ENCODE measurements around the gene CCND2. TPM values are rescaled to one million over a fixed set of nuclear protein-coding genes. Genes with fewer than 3 reads are reported as not detected.

Gene CCND2
- total RNA-seq, 2 donors from 2014 or later = 180 to 217 TPM

DNA sequence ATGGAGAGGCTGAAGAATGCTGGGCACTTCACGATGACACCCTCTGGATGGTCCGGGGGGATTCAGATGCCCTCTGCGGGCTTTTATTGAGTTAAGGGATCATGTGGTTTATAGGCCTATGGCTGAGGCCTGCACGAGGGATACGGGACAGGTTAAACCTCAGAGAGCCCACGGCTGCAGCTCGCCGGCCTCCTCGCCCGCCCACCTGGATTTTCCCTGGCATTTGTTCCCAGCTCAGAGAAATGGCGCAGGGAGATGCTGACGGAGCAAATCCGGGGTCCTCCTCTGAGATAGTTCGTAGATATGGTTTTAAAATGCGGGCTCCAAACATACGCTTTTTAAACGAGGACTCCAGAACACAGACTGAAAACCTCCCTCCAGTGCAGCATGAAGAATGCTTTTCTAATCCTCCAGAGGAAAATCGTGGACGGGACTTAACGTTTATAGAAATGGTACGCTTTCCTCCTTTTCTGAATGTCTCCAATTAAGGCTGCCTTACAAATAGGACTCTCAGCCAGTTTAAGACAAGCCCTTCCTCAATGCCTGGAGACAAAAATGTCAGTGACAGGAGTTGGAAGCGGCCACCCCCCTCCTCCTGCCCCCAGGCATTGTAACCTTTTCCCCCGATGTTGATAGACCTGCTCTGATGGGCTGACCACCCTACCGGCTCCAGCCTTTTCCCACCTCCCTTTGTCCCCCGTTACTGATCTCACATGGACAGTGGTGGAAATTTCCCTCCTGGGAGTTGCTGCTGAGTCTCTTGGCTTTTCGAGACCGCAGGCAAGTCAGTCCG is 16.6 kb downstream of the CCND2 start:
- Histone ChIP-seq H3K4me1 (peaks cover 12% of the 10 kb centered on the region), H3K4me3 (no peak overlapping the region), H3K9me3 (no peaks in the 10 kb centered on the region), H3K9ac (ENCODE audit: low read depth in 2 of 2, low read length in 2 of 2) (no peak overlapping the region), H3K27me3 (no peaks in the 10 kb centered on the region), H3K36me3 (peaks cover 5% of the 10 kb centered on the region), H3K27ac (no peak overlapping the region)
- TF ChIP-seq, protein P1, sequence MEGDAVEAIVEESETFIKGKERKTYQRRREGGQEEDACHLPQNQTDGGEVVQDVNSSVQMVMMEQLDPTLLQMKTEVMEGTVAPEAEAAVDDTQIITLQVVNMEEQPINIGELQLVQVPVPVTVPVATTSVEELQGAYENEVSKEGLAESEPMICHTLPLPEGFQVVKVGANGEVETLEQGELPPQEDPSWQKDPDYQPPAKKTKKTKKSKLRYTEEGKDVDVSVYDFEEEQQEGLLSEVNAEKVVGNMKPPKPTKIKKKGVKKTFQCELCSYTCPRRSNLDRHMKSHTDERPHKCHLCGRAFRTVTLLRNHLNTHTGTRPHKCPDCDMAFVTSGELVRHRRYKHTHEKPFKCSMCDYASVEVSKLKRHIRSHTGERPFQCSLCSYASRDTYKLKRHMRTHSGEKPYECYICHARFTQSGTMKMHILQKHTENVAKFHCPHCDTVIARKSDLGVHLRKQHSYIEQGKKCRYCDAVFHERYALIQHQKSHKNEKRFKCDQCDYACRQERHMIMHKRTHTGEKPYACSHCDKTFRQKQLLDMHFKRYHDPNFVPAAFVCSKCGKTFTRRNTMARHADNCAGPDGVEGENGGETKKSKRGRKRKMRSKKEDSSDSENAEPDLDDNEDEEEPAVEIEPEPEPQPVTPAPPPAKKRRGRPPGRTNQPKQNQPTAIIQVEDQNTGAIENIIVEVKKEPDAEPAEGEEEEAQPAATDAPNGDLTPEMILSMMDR (IDR thresholded peaks at IDR 0.05) = no peak
- no peak for DNase-seq
- intact Hi-C loops (cut with DNase I) = no loop called here

DNA sequence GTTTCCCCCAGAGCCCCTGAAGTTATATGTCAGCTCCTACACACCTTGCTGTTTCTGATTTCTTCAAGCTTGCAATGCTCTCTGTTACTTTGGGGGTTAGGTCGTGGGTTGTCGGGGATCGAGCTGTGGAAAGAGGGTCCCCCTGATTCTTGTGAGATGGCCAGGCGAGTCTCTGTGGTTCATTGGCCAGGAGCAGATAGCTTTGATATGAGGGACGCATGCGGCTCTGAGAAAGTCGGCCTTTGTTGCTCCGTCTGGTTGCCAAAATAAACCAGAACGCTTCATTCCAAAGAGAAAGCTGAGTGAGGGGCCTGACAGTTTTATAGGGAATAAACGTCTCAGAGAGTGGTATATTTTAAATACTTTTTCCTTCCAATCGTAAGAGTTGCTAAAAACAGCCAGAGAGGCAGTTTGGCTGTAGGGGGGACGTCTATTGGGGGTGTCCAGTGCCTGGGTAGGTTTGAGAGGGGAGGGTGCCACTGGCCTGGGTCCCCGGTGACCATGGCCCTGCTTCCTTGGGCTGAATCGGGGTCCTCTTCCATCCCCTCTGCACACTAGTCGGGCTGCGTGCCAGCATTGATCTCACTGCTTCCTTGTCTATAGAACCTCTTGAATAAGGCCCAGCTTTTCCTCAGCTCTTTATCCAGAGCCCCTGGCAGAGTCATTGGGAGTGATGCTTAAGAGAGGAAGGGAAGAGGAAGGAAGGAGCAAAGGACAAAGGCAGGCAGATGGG is 18.9 kb downstream of the CCND2 start:
- H3K27ac ChIP-seq = no peak overlapping the region
- peaks cover 2% of the 10 kb centered on the region for H3K4me1 ChIP-seq
- H3K9ac ChIP-seq (ENCODE audit: low read depth in 2 of 2, low read length in 2 of 2) = no peak overlapping the region
- TF ChIP-seq, protein P1 (IDR thresholded peaks at IDR 0.05) = no peak
- H3K36me3 ChIP-seq = peaks cover 5% of the 10 kb centered on the region
- H3K27me3 ChIP-seq = no peaks in the 10 kb centered on the region
- DNase-seq = no peak
- no peaks in the 10 kb centered on the region for H3K9me3 ChIP-seq
- H3K4me3 ChIP-seq = no peak overlapping the region
- intact Hi-C loops (cut with DNase I) = no loop called here

DNA sequence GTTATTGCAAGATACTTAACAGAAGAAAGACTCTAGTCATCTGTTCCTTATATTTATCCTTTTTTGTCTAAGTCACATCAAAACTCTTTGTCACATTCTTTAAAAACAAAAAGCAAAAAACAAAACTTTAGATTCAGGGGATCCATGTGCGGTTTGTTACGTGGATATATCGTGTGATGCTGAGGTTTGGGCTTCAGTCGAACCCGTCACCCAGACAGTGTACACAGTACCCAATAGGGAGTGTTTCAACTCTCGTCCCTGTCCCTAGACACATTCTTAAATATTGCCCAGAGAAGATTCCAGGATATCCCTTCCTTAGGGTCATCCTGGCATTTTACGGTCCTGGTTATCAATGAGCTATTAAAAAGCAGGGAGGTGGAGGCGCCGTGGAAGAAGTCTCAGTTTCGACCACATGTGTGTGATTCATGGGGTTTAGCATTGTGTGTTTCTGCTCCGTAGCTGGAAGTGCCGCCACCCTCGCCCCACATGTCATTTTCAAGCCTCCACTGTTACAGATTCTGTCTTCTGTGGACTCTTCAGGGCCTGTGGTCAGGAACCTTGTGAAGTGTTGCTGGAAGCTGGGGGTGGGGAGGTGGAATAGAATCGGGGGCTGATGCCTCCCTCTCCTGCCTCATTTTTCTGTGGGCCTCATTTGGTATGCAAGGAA is 19.9 kb downstream of the CCND2 start:
- Histone ChIP-seq H3K36me3 (peaks cover 5% of the 10 kb centered on the region), H3K27ac (no peak overlapping the region), H3K9ac (ENCODE audit: low read depth in 2 of 2, low read length in 2 of 2) (no peak overlapping the region), H3K27me3 (no peaks in the 10 kb centered on the region), H3K9me3 (no peaks in the 10 kb centered on the region), H3K4me1 (no peaks in the 10 kb centered on the region), H3K4me3 (no peak overlapping the region)
- no peak for DNase-seq
- intact Hi-C loops (cut with DNase I) = no loop called here
- TF ChIP-seq, protein P1 (IDR thresholded peaks at IDR 0.05) = no peak

DNA sequence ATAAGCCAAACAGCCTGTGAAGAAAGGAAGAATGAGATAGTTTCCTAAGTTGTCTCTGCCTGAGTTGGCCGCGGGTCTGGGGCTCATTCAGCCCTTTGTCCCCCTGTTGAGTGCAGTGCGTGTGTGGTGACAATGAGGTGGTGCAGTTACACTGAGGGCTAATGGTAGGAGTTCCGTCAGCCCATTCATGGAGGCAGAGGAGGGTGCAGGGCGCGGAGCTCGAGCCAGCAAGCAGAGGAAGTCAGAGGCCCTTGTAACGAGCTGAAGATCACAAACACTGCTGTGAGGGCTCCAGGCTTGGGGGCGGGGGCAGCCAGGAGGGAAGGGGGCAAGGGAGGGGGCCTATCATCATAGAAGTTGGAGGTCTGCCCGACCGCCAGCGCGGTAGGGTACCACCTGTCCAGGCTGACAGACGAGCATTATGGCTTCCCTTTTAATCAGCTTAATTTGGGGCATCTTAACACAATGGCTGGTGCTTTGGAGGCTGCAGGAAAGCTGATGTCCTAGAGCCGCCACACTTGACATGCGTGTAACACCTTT is 20.5 kb downstream of the CCND2 start:
- intact Hi-C loops (cut with DNase I) = no loop called here
- H3K4me1 ChIP-seq = no peaks in the 10 kb centered on the region
- H3K9me3 ChIP-seq = no peaks in the 10 kb centered on the region
- no peak overlapping the region for H3K4me3 ChIP-seq
- H3K36me3 ChIP-seq = peaks cover under 1% of the 10 kb centered on the region
- H3K27ac ChIP-seq = no peak overlapping the region
- no peaks in the 10 kb centered on the region for H3K27me3 ChIP-seq
- TF ChIP-seq, protein P1 (IDR thresholded peaks at IDR 0.05) = no peak
- DNase-seq = no peak
- no peak overlapping the region for H3K9ac ChIP-seq (ENCODE audit: low read depth in 2 of 2, low read length in 2 of 2)

DNA sequence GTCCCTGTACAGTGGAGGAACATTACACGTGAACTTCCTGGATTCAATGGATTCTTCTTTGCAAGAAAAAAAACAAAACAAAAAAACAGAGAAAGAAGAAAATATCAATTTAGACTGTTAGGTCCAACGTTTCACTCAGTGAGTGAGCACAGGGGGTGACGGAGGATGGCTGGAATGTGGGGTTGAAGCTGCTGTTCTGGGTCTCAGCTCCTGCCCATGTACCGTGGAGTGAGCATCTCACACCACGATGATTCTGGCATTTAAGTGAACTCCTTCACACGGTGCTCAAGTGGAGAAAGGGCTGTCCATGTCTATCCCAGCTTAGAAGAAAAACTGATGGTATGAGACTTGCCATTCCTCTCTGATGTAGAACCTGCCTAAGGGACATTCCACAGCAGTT is 23.2 kb downstream of the CCND2 start:
- DNase-seq = no peak
- Histone ChIP-seq H3K36me3 (no peaks in the 10 kb centered on the region), H3K4me1 (no peaks in the 10 kb centered on the region), H3K9ac (ENCODE audit: low read depth in 2 of 2, low read length in 2 of 2) (no peak overlapping the region), H3K4me3 (no peak overlapping the region), H3K9me3 (no peaks in the 10 kb centered on the region), H3K27me3 (no peaks in the 10 kb centered on the region), H3K27ac (no peak overlapping the region)
- intact Hi-C loops (cut with DNase I) = no loop called here
- TF ChIP-seq, protein P1 (IDR thresholded peaks at IDR 0.05) = no peak
